GM23248 (cell line): ENCODE measurements around the gene CDKN2A. TPM values are rescaled to one million over a fixed set of nuclear protein-coding genes. Genes with fewer than 3 reads are reported as not detected.

Experiments used
- DNase-seq: peaks from one replicate; pipeline ENCODE4 v3.0.0-alpha.2; 2015
- H2AFZ ChIP-seq: fragments of 200-600 bp; sonication (generic); 2 replicates; pipeline ENCODE4 v1.6.1; 2016; ENCODE audit warnings: antibody characterized with exemption
- H3F3A ChIP-seq: fragments of 200-600 bp; sonication (generic); 2 replicates; pipeline ENCODE4 v1.6.1; 2016; ENCODE audit warnings: mild to moderate bottlenecking, antibody characterized with exemption, mixed run types; ENCODE audit not compliant: insufficient read depth
- H3K27ac ChIP-seq: fragments of 200-600 bp; sonication (generic); 2 replicates; pipeline ENCODE4 v1.5.1; 2016; ENCODE audit warnings: mild to moderate bottlenecking
- H3K27me3 ChIP-seq: fragments of 200-600 bp; sonication (generic); replicated peaks from 2 replicates; pipeline ENCODE4 v1.6.1; 2016; ENCODE audit warnings: mild to moderate bottlenecking; ENCODE audit not compliant: insufficient read depth
- H3K36me3 ChIP-seq: fragments of 200-600 bp; sonication (generic); 2 replicates; pipeline ENCODE4 v1.6.1; 2016; ENCODE audit warnings: low read depth, mild to moderate bottlenecking
- H3K4me1 ChIP-seq: fragments of 200-600 bp; sonication (generic); 2 replicates; pipeline ENCODE4 v1.6.1; 2016; ENCODE audit warnings: mild to moderate bottlenecking; ENCODE audit not compliant: insufficient read depth
- H3K4me2 ChIP-seq: fragments of 200-600 bp; sonication (generic); one replicate; pipeline ENCODE4 v1.6.1; 2016; ENCODE audit warnings: mild to moderate bottlenecking; ENCODE audit not compliant: unreplicated experiment
- H3K4me3 ChIP-seq: fragments of 200-600 bp; sonication (generic); 2 replicates; pipeline ENCODE4 v1.5.1; 2016; ENCODE audit warnings: mild to moderate bottlenecking
- H3K79me2 ChIP-seq: fragments of 200-600 bp; sonication (generic); 2 replicates; pipeline ENCODE4 v1.6.1; 2016; ENCODE audit warnings: mild to moderate bottlenecking; ENCODE audit not compliant: insufficient read depth
- H3K9ac ChIP-seq: fragments of 200-600 bp; sonication (generic); 2 replicates; pipeline ENCODE4 v1.6.1; 2016; ENCODE audit warnings: mild to moderate bottlenecking
- H3K9me2 ChIP-seq: fragments of 200-600 bp; sonication (generic); 2 replicates; pipeline ENCODE4 v1.6.1; 2016; ENCODE audit warnings: mixed run types, mild to moderate bottlenecking, moderate library complexity; ENCODE audit not compliant: insufficient read depth
- H3K9me3 ChIP-seq: fragments of 200-600 bp; sonication (generic); one replicate; pipeline ENCODE4 v1.6.1; 2017; ENCODE audit warnings: low read depth
- H4K20me1 ChIP-seq: fragments of 200-600 bp; sonication (generic); 2 replicates; pipeline ENCODE4 v1.6.0; 2016; ENCODE audit not compliant: insufficient read depth
- EZH2 ChIP-seq: fragments of 200-600 bp; sonication (generic); IDR thresholded peaks from 2 replicates; pipeline ENCODE4 v1.6.1; 2018; ENCODE audit warnings: antibody characterized with exemption, mild to moderate bottlenecking; ENCODE audit not compliant: insufficient read depth, poor library complexity, severe bottlenecking
- EZH2phosphoT487 ChIP-seq: fragments of 200-600 bp; sonication (generic); IDR thresholded peaks from 2 replicates; pipeline ENCODE4 v1.6.1; 2018; ENCODE audit warnings: antibody characterized with exemption, moderate library complexity, mild to moderate bottlenecking, low read depth; ENCODE audit not compliant: insufficient read depth
- WGBS, 2 experiments: methylation state at CpG; one replicate each; pipeline ENCODE4 v1.1.6; 2015 to 2017; ENCODE audit warnings: low lambda C conversion rate in 2 of 2, low coverage in 1 of 2; ENCODE audit errors: missing lambda C conversion rate in 2 of 2; 5-methylcytosine and 5-hydroxymethylcytosine counted together
- in situ Hi-C: fragments of 300-500 bp; cut with MboI; formaldehyde crosslinking; loops from 2 replicates; pipeline ENCODE4 v1.15.0; 2020
- polyA plus RNA-seq: library from polyadenylated mRNA; unstranded; fragments of >200 nt; fragmentation: Nextera tagmentation; extraction: Ambion mirVana; gene quantifications from 2 replicates; pipeline ENCODE4 v1.2.1, GENCODE V29; 2016
- total RNA-seq: library from RNA; depleted of rRNA; stranded (reverse); fragments of >200 nt; shearing (Covaris generic); gene quantifications from 2 replicates; pipeline ENCODE4 v1.2.3, GENCODE V29; 2014

The CDKN2A gene
- total and polyA plus RNA-seq, 2 experiments from 2014 or later = 27.3 to 42.2 TPM

- Histone ChIP-seq H3K9me3 (no peaks in the 10 kb centered on the region), H3K27me3 (no peaks in the 10 kb centered on the region), H3K79me2 (peaks cover 27% of the 10 kb centered on the region), H4K20me1 (no peaks in the 10 kb centered on the region), H3K4me2 (no peak overlapping the region), H3K27ac (no peak overlapping the region), H3K9ac (no peak overlapping the region), H3F3A (no peaks in the 10 kb centered on the region), H3K36me3 (no peaks in the 10 kb centered on the region), H2AFZ (no peak overlapping the region), H3K9me2 (no peaks in the 10 kb centered on the region), H3K4me1 (peaks cover 14% of the 10 kb centered on the region; the same call in 1 of the 2 replicates), H3K4me3 (no peak overlapping the region)
- in situ Hi-C loops = no loop called here
- TF ChIP-seq EZH2 (no peak), EZH2phosphoT487 (no peak)
- DNase-seq = no peak
- WGBS, 2 experiments = 97% methylated on average over 5 of the region's 5 CpGs
These were observed 2.7 kb upstream of the CDKN2A start for GRCh38 chr9:21996858-21997257.

GRCh38 chr9:21996438-21996837 is 2.2 kb upstream of the CDKN2A start:
- Histone ChIP-seq H3K79me2 (peaks cover 32% of the 10 kb centered on the region), H3K9me3 (no peaks in the 10 kb centered on the region), H3K27ac (no peak overlapping the region), H3K9ac (no peak overlapping the region), H3K4me2 (peak overlapping the region; percentile 82), H4K20me1 (no peaks in the 10 kb centered on the region), H3F3A (no peaks in the 10 kb centered on the region), H3K9me2 (no peaks in the 10 kb centered on the region), H3K36me3 (no peaks in the 10 kb centered on the region), H2AFZ (no peak overlapping the region), H3K4me3 (no peak overlapping the region), H3K27me3 (no peaks in the 10 kb centered on the region), H3K4me1 (peaks cover 16% of the 10 kb centered on the region; the same call in 1 of the 2 replicates)
- no peak for DNase-seq
- whole genome bisulfite sequencing, 2 experiments = 93 to 94% methylated on average over 9 of the region's 9 CpGs
- TF ChIP-seq EZH2 = no peak
- no peak for TF ChIP-seq EZH2phosphoT487
- in situ Hi-C loops = no loop called here

GRCh38 chr9:21995666-21996398 is 1.6 kb upstream of the CDKN2A start:
- WGBS, 2 experiments = 31 to 32% methylated on average over 50 to 54 of the region's 54 CpGs
- H3K79me2 ChIP-seq = peaks cover 34% of the 10 kb centered on the region
- H3K4me3 ChIP-seq = peak overlapping the region; percentile 91
- H4K20me1 ChIP-seq = no peaks in the 10 kb centered on the region
- no peaks in the 10 kb centered on the region for H3K9me3 ChIP-seq
- H3K9ac ChIP-seq = peak overlapping the region; percentile 91
- no peaks in the 10 kb centered on the region for H3K36me3 ChIP-seq
- no peaks in the 10 kb centered on the region for H3F3A ChIP-seq
- no peak for TF ChIP-seq EZH2
- no peak for TF ChIP-seq EZH2phosphoT487
- peak overlapping the region; percentile 82 for H3K4me2 ChIP-seq
- peaks cover 22% of the 10 kb centered on the region for H3K4me1 ChIP-seq
- DNase-seq = peak; percentile 84
- no peaks in the 10 kb centered on the region for H3K27me3 ChIP-seq
- in situ Hi-C loops = no loop called here
- H2AFZ ChIP-seq = peak overlapping the region; percentile 96
- H3K9me2 ChIP-seq = no peaks in the 10 kb centered on the region
- H3K27ac ChIP-seq = peak overlapping the region; percentile 85

- peak; percentile 90 for DNase-seq
- H3K27ac ChIP-seq = peak overlapping the region; percentile 85
These were observed 944 bp upstream of the CDKN2A start for GRCh38 chr9:21995006-21995665.

More at GRCh38 chr9:21995006-21995665, 944 bp upstream of the CDKN2A start:
- no peak for TF ChIP-seq EZH2
- no peak for TF ChIP-seq EZH2phosphoT487
- Histone ChIP-seq H3F3A (no peaks in the 10 kb centered on the region), H3K9ac (peak overlapping the region; percentile 91), H2AFZ (peak overlapping the region; percentile 96), H3K4me1 (peaks cover 25% of the 10 kb centered on the region), H3K27me3 (no peaks in the 10 kb centered on the region), H3K4me2 (peak overlapping the region; percentile 82), H3K9me3 (no peaks in the 10 kb centered on the region), H3K4me3 (peak overlapping the region; percentile 91), H3K9me2 (no peaks in the 10 kb centered on the region), H3K79me2 (peaks cover 38% of the 10 kb centered on the region), H4K20me1 (no peaks in the 10 kb centered on the region), H3K36me3 (no peaks in the 10 kb centered on the region)
- in situ Hi-C loops = no loop called here
- WGBS, 2 experiments = 1 to 2% methylated on average over 35 to 52 of the region's 56 CpGs
